Measurements from ENCODE around the gene ABCC1. TPM values are rescaled to one million over a fixed set of nuclear protein-coding genes. Genes with fewer than 3 reads are reported as not detected.

ABCC1 gene
- total and polyA plus RNA-seq, 2 of the 4 experiments (the other 2 are of a cell fraction) = 39.4 to 66.0 TPM

DNA sequence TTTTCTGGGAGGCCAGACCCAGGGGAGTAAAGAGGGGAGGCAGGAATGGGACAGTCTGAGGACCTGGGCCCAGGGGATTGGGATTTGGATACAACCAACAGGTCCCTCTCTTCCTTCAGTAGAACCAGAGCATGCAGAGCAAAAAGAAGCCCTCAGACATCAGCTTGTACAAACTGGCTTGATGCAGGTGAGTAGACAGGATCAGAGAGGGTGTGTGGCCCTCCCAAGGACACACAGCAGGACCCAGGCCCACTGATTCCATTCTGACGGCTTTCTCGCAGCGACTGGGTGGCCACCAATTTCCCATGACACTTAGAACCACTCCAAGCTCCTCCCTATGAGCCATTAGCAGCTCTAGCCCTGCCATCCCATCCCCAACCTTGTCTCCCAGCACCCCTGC, 210.2 kb downstream of the ABCC1 start:
- CTCF ChIA-PET = no interaction called here
- Histone ChIP-seq H3K27me3 (ENCODE audit: control insufficient read depth, insufficient read depth, low read length) (no peaks in the 10 kb centered on the region; the same call in 1 of the 2 replicates), H2AFZ (replicated peaks; ENCODE audit: low read length, poor library complexity) (no peak overlapping the region), H2BK120ac (ENCODE audit: low read depth, low read length) (no peak overlapping the region), H3K36me3 (ENCODE audit: control insufficient read depth, insufficient read depth, low read length) (peaks cover 3% of the 10 kb centered on the region; the same call in 1 of the 2 replicates), H2BK15ac (ENCODE audit: low read depth, low read length) (no peak overlapping the region), H2BK20ac (ENCODE audit: low read depth, low read length) (no peak overlapping the region), H3K4me3 (ENCODE audit: insufficient read depth, low read depth, low read length) (no peak overlapping the region), H3K79me1 (ENCODE audit: low read depth in 1 of 2, low read length in 2 of 2) (no peaks in the 10 kb centered on the region), H3K9me3 (ENCODE audit: control insufficient read depth, insufficient read depth, low read length) (peaks cover 17% of the 10 kb centered on the region), H3K14ac (replicated peaks; ENCODE audit: low read depth, low read length) (no peak overlapping the region), H2AK9ac (replicated peaks; ENCODE audit: low read depth, low read length, poor library complexity) (no peak overlapping the region), H3K23ac (ENCODE audit: low read depth, low read length) (no peak overlapping the region), H3K4ac (ENCODE audit: low read depth, low read length) (no peak overlapping the region), H3K4me2 (ENCODE audit: low read depth, low read length) (no peak overlapping the region), H3K4me1 (ENCODE audit: control insufficient read depth, insufficient read depth, low read length) (no peaks in the 10 kb centered on the region), H2AK5ac (ENCODE audit: low read depth, low read length) (no peak overlapping the region), H3K56ac (ENCODE audit: extremely low read depth, insufficient read depth, low read length) (no peak overlapping the region), H4K91ac (ENCODE audit: insufficient read depth, low read depth, low read length) (no peak overlapping the region), H3K9me1 (ENCODE audit: insufficient read depth, low read length) (no peaks in the 10 kb centered on the region), H4K8ac (ENCODE audit: low read depth in 2 of 2, low read length in 2 of 2) (no peak overlapping the region), H4K20me1 (ENCODE audit: insufficient read depth, low read length) (no peaks in the 10 kb centered on the region), H4K5ac (ENCODE audit: low read depth, low read length) (no peak overlapping the region), H3K27ac (ENCODE audit: insufficient read depth, low read length) (no peak overlapping the region), H3K9ac (ENCODE audit: low read depth, low read length) (no peak overlapping the region), H3K18ac (ENCODE audit: low read depth, low read length) (no peak overlapping the region), H2BK5ac (ENCODE audit: low read depth, low read length, poor library complexity, severe bottlenecking) (no peak overlapping the region)
- 86% methylated on average over 2 of the region's 3 CpGs; no CpG with 5 or more reads in 1 of the 2 experiments for WGBS, 2 experiments (ENCODE audit: extremely low coverage in 2 of 2, insufficient read length in 1 of 2)
- BruUV-seq (replicated peaks) = no TSS peak
- DNase-seq = no peak
- intact Hi-C loops (cut with micrococcal nuclease) (no loop called here), in situ Hi-C loops (cut with MboI; ENCODE audit: low sequenced_read_pairs) (no loop called here), dilution Hi-C loops (cut with HindIII; ENCODE audit: low sequenced_read_pairs, unreplicated experiment) (no loop called here)
- POLR2A ChIA-PET (ENCODE audit: unreplicated experiment) = no interaction called here
- no peak for TF ChIP-seq MAFK (IDR thresholded peaks at IDR 0.05; ENCODE audit: low read depth, low read length)
- TF ChIP-seq, protein P1, sequence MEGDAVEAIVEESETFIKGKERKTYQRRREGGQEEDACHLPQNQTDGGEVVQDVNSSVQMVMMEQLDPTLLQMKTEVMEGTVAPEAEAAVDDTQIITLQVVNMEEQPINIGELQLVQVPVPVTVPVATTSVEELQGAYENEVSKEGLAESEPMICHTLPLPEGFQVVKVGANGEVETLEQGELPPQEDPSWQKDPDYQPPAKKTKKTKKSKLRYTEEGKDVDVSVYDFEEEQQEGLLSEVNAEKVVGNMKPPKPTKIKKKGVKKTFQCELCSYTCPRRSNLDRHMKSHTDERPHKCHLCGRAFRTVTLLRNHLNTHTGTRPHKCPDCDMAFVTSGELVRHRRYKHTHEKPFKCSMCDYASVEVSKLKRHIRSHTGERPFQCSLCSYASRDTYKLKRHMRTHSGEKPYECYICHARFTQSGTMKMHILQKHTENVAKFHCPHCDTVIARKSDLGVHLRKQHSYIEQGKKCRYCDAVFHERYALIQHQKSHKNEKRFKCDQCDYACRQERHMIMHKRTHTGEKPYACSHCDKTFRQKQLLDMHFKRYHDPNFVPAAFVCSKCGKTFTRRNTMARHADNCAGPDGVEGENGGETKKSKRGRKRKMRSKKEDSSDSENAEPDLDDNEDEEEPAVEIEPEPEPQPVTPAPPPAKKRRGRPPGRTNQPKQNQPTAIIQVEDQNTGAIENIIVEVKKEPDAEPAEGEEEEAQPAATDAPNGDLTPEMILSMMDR (conservative IDR thresholded peaks at IDR 0.05; ENCODE audit: low read depth, low read length) = no peak
- TF ChIP-seq CHD1 (IDR thresholded peaks at IDR 0.05; ENCODE audit: low read depth, low read length) = no peak
- no peak for TF ChIP-seq SMC3 (IDR thresholded peaks at IDR 0.05; ENCODE audit: low read depth, low read length)
- no peak for TF ChIP-seq MAZ (IDR thresholded peaks at IDR 0.05; ENCODE audit: borderline replicate concordance, low read depth, low read length)
- no peak for TF ChIP-seq RAD21 (IDR thresholded peaks at IDR 0.05; ENCODE audit: low read length)
- TF ChIP-seq, protein P2, sequence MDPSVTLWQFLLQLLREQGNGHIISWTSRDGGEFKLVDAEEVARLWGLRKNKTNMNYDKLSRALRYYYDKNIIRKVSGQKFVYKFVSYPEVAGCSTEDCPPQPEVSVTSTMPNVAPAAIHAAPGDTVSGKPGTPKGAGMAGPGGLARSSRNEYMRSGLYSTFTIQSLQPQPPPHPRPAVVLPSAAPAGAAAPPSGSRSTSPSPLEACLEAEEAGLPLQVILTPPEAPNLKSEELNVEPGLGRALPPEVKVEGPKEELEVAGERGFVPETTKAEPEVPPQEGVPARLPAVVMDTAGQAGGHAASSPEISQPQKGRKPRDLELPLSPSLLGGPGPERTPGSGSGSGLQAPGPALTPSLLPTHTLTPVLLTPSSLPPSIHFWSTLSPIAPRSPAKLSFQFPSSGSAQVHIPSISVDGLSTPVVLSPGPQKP (IDR thresholded peaks at IDR 0.05; ENCODE audit: borderline replicate concordance, low read depth, low read length) = no peak
- TF ChIP-seq CEBPB (IDR thresholded peaks at IDR 0.05; ENCODE audit: low read depth, low read length) = no peak
- no peak for TF ChIP-seq BHLHE40 (IDR thresholded peaks at IDR 0.05; ENCODE audit: low read depth, low read length)
- TF ChIP-seq, protein P3, sequence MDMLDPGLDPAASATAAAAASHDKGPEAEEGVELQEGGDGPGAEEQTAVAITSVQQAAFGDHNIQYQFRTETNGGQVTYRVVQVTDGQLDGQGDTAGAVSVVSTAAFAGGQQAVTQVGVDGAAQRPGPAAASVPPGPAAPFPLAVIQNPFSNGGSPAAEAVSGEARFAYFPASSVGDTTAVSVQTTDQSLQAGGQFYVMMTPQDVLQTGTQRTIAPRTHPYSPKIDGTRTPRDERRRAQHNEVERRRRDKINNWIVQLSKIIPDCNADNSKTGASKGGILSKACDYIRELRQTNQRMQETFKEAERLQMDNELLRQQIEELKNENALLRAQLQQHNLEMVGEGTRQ (IDR thresholded peaks at IDR 0.05; ENCODE audit: low read depth, low read length) = no peak
- TF ChIP-seq FOS (IDR thresholded peaks at IDR 0.05; ENCODE audit: low read depth, low read length) = no peak
- TF ChIP-seq MXI1 (IDR thresholded peaks at IDR 0.05; ENCODE audit: borderline replicate concordance, low read depth, low read length) = no peak
- TF ChIP-seq RFX5 (IDR thresholded peaks at IDR 0.05; ENCODE audit: low read depth, low read length) = no peak
- ATAC-seq (ENCODE audit: low read depth) = no peak

Data from IMR-90 (cell line).